CD4-positive, alpha-beta T cell treated with Interleukin-6 for 4 hours (primary cell): Measurements from ENCODE around the gene POU2F2.
A peak's percentile ranks its signal among the peaks of the same experiment; 100 is the strongest.
"Not testable (repeated sequence)": the region's sequence is repeated elsewhere in the genome, so short reads cannot be mapped to it uniquely, and the experiment has no call there.

Experiments
- DNase-seq: peaks from one replicate; pipeline ENCODE4 v3.0.0-alpha.2; 2020; ENCODE audit warnings: mixed read lengths

Gene POU2F2

GRCh38 chr19:42053037-42053935, 79.0 kb downstream of the POU2F2 start:
- no peak for DNase-seq

GRCh38 chr19:42052241-42052863, 79.9 kb downstream of the POU2F2 start:
- DNase-seq, result no peak

DNA sequence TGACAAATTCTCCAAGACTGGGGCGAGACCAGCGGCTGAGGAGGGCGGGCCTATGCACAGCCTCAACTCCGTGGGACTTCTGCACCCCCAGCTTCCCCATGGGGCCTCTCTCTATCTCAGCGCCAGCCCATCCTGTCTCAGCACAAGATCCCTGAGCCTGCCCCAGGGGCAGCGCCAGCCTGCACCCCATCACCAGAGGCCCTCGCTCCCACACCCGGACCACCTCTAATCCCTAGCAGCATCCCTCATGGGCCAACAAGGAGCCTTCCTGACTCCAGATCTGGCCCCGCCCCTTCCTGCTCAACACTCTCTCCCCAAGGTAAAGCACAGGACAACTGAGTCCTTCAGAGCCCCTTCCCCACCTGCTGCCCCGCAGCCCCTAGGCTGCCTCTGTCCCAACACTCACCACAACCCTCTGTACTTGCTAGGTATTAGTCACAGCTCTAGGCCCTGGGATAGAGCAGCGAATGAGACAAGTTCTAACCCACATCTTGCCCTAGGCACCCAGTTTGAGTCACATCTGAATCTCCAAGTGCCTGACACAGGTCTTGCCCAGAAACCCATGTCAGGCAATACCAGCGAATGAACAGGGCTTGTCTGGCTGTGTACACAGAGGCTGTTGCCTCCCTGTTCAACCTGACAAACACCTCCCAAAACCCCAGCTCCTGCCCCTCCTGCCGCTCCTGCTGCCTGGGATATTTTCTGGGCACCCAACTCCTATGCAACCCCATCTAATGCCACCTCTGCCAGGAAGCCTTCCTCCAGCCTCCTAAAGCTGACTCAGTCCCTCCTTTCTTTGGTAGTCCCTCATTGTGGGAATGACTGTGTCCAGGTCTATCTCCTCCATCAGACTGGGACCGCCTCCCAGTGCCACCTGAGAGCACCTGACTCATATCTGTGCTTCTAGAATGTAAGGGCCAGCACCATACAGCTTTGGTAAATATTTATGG, 80.8 kb downstream of the POU2F2 start:
- DNase-seq, result no peak

DNA sequence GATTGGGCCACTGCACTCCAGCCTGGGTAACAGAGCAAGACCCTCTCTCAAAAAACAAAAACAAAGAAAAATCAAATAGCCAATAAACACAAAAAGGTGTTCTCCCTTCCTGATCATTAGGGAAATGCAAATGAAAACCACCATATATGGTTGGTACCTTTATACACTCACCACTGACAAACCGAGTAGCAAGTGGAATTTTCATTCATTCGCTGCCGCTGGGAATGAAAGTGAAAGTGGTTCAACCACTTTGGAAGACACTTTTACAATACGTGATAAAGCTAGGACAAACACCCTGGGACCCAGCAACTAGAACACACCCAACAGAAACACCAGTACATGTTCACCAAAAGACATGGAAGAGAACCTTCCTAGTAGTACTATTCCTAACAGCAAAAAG, 83.3 kb downstream of the POU2F2 start:
- peak; percentile 8 for DNase-seq

DNA sequence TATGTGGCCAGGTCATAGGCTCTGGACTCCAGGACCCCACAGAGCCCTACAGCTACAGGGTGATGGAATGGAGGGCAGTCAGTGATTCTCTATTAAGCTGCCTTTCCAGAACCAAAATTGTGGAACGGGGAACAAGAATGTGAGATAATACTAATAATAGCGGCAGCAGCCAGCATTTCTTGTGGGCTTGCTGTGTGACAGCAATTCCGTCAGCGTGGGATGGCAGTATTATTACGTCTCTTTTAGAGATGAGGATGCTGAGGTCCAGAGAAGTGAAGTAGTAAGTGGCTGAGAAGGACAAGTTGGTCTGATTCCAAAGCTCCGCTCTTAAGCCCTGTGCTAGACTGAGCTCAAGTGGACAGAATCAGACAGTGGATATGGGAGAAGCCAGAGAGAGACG, 86.7 kb downstream of the POU2F2 start:
- no peak for DNase-seq

DNA sequence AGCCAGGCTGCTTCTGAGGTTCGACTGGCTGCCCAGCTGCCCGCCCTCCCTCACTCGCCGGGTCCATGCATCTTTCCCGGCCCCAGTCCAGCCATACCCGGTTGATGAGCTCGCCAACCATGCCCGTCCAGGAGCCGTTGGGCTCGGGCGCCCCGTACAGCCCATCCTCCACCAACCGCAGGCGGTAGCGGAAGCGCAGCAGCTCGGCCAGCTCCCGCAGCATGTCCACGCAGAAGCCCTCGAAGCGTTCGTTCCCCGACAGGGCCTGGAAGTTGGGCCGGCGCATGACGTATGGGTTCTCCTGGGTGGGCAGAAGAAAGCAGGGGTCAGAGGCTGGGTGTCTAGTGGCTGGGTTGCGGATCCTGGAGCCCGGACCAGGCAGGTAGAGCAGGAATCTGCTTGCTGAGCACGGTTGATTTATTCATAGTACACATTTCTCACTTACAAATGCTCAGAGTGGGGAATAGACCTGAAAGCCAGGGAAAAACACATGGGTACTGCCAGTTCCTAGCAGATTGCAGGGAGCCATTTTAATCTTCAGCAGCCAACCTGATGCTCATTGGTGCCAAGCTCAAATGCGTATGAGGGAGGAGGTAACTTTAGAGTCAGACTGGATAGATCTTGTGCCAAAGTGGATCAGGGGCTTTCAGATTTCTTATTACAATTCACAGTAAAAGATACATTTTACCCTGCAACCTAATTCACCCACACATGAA, 89.6 kb downstream of the POU2F2 start:
- DNase-seq, result no peak

- DNase-seq, result not testable (repeated sequence)
Observed at GRCh38 chr19:42040491-42040890, 91.8 kb downstream of the POU2F2 start.

DNA sequence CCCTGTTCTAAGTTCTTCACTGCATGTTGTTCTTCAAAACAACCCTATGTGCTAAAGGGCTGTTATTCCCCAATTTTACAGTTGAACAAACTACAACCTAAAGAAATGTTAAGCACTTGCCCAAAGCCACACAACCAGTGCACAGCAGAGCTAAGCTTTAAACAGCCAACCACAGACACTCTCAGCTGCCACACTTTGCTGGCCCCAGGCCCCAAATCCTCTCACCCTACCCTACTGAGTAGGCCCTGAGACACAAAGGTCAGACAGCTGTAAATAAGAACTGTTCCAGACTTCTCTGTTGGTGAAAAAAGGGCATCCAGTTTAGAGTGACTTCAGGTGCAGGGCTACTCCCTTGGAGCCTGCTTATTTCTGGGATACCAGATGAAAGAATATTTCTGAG, 92.2 kb downstream of the POU2F2 start:
- no peak for DNase-seq

DNA sequence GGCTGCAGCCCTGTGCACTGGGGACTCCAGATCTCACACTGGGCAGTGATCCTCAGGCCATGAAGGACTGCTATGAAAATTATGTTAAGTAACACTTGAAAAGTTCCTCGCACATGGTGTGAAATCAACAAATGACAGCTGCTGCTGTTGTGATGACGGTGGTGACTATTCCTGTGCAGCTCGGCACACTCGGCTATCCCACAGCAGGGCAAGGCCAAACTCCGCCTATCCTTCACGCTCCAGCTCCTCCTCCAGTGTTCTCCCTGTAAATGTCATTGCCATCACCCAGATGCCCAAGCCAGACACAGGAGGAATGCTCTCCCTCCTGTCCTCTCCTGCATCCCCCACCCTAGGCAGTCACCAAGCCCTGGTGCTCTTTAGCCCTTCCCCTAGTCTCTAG, 93.6 kb downstream of the POU2F2 start:
- DNase-seq, result no peak

- DNase-seq, result no peak
Observed at GRCh38 chr19:42037649-42038048, 94.6 kb downstream of the POU2F2 start.
